Measurements from ENCODE around the gene CD99.

CD99 gene

GRCh38 chrX:2748171-2748814, 57.2 kb downstream of the CD99 start (continued):
- TF ChIP-seq ZNF18 (tag by site-specific recombination; IDR thresholded peaks at IDR 0.05) = no peak
- no peak for TF ChIP-seq ZBTB1 (tag by site-specific recombination; IDR thresholded peaks at IDR 0.05)
- TF ChIP-seq, protein P1, sequence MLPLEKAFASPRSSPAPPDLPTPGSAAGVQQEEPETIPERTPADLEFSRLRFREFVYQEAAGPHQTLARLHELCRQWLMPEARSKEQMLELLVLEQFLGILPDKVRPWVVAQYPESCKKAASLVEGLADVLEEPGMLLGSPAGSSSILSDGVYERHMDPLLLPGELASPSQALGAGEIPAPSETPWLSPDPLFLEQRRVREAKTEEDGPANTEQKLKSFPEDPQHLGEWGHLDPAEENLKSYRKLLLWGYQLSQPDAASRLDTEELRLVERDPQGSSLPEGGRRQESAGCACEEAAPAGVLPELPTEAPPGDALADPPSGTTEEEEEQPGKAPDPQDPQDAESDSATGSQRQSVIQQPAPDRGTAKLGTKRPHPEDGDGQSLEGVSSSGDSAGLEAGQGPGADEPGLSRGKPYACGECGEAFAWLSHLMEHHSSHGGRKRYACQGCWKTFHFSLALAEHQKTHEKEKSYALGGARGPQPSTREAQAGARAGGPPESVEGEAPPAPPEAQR (tag by site-specific recombination; IDR thresholded peaks at IDR 0.05) = no peak
- TF ChIP-seq ZNF560 (tag by site-specific recombination; IDR thresholded peaks at IDR 0.05; ENCODE audit: borderline replicate concordance) = no peak
- TF ChIP-seq ZNF776 (tag by site-specific recombination; IDR thresholded peaks at IDR 0.05; ENCODE audit: borderline replicate concordance) = no peak
- no peak for TF ChIP-seq ZNF280C (tag by site-specific recombination; IDR thresholded peaks at IDR 0.05)
- no peak for TF ChIP-seq ZNF37A (tag by site-specific recombination; IDR thresholded peaks at IDR 0.05)
- TF ChIP-seq, protein P2, sequence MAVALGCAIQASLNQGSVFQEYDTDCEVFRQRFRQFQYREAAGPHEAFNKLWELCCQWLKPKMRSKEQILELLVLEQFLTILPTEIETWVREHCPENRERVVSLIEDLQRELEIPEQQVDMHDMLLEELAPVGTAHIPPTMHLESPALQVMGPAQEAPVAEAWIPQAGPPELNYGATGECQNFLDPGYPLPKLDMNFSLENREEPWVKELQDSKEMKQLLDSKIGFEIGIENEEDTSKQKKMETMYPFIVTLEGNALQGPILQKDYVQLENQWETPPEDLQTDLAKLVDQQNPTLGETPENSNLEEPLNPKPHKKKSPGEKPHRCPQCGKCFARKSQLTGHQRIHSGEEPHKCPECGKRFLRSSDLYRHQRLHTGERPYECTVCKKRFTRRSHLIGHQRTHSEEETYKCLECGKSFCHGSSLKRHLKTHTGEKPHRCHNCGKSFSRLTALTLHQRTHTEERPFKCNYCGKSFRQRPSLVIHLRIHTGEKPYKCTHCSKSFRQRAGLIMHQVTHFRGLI (tag by site-specific recombination; IDR thresholded peaks at IDR 0.05) = no peak

GRCh38 chrX:2748815-2749188, 57.7 kb downstream of the CD99 start:
- H3K4me3 ChIP-seq (ENCODE audit: low read depth, low read length) = no peak overlapping the region
- no peaks in the 10 kb centered on the region; a peak in 1 of 3 replicates for H3K36me3 ChIP-seq (ENCODE audit: control insufficient read depth in 2 of 2, insufficient read depth in 1 of 2, low read length in 2 of 2)
- TF ChIP-seq ZIC2 (tag by site-specific recombination; IDR thresholded peaks at IDR 0.05) (peak; percentile 54), ZNF544 (tag by site-specific recombination; IDR thresholded peaks at IDR 0.05) (no peak), ZNF155 (tag by site-specific recombination; IDR thresholded peaks at IDR 0.05) (no peak), KLF7 (tag by site-specific recombination; IDR thresholded peaks at IDR 0.05; ENCODE audit: borderline replicate concordance) (no peak), ZNF596 (tag by site-specific recombination; IDR thresholded peaks at IDR 0.05) (no peak), ZNF112 (tag by site-specific recombination; IDR thresholded peaks at IDR 0.05) (no peak)
- TF ChIP-seq, protein P3, sequence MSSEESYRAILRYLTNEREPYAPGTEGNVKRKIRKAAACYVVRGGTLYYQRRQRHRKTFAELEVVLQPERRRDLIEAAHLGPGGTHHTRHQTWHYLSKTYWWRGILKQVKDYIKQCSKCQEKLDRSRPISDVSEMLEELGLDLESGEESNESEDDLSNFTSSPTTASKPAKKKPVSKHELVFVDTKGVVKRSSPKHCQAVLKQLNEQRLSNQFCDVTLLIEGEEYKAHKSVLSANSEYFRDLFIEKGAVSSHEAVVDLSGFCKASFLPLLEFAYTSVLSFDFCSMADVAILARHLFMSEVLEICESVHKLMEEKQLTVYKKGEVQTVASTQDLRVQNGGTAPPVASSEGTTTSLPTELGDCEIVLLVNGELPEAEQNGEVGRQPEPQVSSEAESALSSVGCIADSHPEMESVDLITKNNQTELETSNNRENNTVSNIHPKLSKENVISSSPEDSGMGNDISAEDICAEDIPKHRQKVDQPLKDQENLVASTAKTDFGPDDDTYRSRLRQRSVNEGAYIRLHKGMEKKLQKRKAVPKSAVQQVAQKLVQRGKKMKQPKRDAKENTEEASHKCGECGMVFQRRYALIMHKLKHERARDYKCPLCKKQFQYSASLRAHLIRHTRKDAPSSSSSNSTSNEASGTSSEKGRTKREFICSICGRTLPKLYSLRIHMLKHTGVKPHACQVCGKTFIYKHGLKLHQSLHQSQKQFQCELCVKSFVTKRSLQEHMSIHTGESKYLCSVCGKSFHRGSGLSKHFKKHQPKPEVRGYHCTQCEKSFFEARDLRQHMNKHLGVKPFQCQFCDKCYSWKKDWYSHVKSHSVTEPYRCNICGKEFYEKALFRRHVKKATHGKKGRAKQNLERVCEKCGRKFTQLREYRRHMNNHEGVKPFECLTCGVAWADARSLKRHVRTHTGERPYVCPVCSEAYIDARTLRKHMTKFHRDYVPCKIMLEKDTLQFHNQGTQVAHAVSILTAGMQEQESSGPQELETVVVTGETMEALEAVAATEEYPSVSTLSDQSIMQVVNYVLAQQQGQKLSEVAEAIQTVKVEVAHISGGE (tag by site-specific recombination; conservative IDR thresholded peaks at IDR 0.05; ENCODE audit: low read depth) = no peak
- H3K4me1 ChIP-seq (ENCODE audit: control insufficient read depth, insufficient read depth, low read length) = no peaks in the 10 kb centered on the region
- H3K9me3 ChIP-seq (ENCODE audit: control insufficient read depth, insufficient read depth, low read depth, low read length) = no peaks in the 10 kb centered on the region
- ChIA-PET POLR2A (no interaction called here), CTCF (no interaction called here)
- H3K27ac ChIP-seq (ENCODE audit: extremely low read depth, low read depth, low read length) = no peak overlapping the region
